ENCODE measurements around the gene BARHL1. TPM values are rescaled to one million over a fixed set of nuclear protein-coding genes. Genes with fewer than 3 reads are reported as not detected.

The BARHL1 gene
- polyA plus RNA-seq, 10 donors: not detected

DNA sequence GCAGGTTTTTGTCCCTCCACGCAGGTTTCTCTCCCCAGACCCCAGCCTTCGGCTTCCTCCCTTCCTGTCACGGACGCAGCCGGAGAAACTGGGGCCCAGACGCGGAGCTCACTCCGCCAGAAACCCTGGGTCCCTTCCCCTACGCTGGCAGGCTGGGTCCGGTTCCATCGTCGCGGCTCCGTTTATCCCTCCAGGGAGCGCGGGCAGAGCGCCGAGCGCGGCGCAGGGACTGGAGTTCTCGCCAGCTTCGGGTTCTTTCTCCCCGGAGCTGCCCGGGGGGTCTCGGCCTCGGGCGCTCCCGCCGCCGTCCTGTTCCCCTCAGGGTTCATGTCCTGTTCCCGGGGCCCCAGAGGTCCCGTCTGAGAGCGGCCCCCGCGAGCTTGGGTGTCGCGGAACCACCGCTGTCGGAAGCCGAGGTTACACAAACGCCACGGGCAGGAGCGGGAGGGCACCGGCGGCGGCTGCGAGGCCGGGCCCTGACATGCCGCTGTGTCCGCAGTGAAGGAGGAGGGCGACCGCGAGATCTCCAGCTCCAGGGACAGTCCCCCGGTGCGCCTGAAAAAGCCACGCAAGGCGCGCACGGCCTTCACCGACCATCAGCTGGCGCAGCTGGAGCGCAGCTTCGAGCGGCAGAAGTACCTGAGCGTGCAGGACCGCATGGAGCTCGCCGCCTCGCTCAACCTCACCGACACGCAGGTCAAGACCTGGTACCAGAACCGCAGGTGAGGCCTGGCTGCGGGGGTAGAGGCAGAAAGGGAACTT lies 4.6 kb downstream of the BARHL1 start:
- DNase-seq: no peak

DNA sequence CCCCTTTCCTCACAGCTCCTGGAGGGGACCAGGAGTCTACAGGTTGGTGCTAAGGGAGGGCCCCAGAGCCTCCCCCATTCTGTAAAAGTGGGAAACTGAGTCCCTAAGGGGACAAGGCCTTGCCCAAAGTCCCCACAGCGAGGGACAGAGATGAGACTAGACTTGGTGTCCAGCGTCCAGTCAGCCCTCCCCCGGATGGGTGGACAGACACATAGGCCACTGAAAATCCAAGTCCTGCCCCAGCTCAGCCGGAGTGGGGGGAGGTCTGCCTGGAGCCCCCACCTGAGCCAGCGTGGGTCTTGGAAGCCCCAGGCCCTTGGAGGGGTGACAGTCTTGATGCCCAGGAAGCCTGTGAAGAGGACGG lies 5.2 kb downstream of the BARHL1 start:
- DNase-seq: no peak

DNA sequence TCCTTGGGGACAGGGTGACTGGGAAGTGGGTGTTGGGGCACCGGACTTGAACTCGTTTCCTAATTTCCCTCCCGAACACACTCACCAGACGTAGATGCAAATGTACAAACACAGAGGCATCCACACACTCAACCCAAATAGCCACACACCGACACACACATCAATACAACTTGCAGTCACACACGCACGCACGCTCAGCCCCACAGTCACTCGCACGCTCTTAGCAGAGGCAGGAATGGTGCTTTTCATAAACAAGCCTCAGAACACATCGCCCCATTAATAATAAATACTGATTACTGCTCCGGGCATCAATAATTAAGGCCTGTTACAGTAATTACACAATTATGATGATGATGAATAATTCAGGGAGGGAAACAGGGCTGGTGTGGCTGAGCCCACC lies 5.7 kb downstream of the BARHL1 start:
- DNase-seq: no peak

DNA sequence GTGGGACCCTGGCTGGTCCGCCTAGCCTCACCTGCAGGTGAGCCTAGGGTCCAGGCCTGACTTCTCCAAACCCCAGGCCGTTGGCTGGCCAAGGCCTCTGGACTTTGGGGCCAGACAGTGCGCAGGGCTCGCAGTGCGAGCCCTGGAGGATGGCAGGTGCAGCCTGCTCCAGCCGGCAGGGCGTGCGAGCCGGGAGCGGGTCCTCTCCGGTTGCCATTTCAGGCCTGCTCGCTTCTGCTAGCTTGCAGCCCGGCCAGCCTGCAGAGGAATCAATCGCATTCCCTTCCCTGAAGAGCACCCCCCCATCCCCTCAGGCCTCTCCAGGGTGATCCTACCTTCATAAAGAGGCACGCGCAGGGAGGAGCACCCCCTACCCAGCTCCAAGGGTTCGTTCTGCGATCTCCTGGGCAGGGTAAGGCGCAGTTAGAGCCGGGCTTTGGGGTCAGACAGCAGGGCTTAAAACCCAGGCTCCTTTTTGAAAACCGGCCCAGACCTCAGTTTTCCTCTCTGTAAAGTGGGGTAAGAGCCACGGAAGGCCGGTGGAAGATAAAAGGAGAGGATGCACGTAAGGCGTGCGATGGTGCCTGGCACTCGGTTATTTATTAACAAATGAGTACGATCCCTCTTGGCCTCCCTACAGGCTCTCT lies 6.2 kb downstream of the BARHL1 start:
- no peak for DNase-seq

DNA sequence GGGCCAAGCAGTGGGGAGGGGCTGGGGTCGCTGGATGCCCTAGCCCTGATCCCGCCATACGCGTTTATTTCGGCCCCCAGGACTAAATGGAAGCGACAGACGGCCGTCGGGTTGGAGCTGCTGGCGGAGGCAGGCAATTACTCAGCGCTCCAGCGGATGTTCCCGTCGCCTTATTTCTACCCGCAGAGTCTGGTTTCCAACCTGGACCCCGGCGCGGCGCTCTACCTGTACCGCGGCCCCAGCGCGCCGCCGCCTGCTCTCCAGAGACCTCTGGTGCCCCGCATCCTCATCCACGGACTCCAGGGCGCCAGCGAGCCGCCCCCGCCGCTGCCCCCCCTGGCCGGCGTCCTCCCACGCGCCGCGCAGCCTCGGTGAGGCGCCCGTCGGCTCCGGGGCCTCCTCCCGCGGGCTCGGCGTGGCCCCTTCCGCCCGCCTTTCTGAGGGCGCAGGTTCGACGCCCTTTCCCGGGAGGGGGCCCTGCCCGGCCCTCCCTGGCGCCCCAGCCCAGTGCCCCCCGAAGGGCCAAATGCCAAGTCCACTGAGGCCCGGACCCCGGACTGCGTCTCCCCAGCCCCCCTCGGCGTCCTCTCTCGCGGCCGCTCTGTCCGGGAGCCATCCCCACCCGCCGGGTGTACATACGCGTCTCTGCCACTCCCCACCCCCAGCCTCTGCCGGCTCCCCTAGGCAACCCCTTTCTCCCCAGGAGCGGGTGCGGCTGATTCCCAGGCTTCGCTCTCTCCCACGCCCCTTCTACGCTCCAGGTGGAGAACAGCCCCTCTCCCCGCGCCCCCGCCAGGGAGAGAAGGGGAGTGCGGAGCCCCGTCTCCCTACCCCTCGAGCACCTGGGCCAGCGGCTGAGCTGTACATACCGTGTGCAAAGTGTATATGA lies 7.0 kb downstream of the BARHL1 start:
- DNase-seq: no peak

DNA sequence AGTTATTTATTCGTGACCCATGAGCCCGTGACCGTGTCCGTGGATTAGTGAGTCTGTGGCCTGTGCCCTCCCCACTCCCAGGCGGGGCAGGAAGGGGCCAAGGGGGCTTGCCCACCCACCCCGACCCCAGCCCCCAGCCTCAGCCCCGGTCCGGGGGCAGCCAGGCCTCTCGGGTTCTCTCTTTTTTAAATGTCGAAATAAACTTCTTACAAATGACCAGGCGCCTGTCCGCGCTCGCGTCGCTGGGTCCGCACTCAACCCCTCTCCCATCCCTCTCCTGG lies 7.6 kb downstream of the BARHL1 start:
- DNase-seq: no peak

DNA sequence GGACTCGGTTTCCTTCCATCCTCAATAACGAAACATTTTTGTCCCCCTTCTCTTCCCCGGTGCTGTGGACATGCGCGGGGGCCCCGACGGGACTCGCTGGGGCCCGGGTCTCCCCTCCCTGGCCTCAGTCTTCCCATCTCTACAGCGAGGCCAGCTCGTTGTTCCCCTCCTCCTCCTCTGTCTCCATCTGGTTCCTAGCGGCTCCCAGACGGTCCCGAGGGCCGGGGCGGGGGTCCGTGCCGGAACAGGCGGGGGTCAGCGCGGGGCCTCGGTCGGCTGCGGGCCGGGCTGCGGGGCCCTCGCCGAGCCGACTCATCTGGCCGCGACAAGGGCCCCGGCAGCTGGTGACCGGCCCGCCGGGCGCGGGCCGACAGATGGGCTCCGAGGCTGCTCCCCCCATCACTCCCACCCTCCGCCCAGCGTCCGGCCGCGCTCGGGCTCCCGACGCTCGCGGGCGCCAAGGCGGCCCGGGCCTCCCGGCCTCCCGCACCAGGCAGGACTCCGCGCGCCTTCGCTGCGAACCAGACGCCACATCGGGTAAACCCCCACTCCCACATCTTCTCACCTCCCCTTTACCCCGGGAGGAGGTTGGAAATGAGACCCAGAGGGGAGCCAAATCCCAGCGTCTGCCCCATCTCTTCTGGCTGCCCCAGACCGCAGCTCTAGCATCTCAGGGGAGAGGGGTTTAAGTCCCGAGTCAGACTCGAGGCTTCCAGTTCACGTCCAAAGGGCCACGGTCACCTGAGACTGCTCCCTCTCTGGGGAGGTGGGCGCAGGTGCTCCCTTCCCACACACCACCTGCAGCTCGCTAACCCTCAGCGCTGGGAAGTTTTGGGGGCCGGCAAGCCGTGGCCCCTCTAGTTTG lies 8.1 kb downstream of the BARHL1 start:
- DNase-seq: no peak

DNA sequence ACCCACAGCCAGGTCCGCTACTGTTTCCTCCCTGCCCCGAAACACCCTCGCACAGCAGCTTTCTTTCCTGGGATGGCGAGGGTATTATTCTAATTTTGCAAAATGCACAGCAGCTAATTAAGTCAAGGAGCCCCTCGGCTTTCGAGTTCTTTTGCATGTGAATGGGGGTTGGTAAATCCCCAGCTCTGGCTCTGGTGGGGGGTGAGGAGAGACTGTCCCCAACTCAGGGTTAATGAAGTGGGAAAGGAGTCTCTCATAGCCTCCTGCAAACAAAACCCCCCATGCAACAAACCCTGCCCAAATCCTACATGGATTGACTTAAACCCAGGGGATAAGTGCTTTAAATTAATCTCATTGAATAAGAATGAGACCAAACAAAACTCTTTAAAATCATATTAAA lies 8.8 kb downstream of the BARHL1 start:
- no peak for DNase-seq

DNA sequence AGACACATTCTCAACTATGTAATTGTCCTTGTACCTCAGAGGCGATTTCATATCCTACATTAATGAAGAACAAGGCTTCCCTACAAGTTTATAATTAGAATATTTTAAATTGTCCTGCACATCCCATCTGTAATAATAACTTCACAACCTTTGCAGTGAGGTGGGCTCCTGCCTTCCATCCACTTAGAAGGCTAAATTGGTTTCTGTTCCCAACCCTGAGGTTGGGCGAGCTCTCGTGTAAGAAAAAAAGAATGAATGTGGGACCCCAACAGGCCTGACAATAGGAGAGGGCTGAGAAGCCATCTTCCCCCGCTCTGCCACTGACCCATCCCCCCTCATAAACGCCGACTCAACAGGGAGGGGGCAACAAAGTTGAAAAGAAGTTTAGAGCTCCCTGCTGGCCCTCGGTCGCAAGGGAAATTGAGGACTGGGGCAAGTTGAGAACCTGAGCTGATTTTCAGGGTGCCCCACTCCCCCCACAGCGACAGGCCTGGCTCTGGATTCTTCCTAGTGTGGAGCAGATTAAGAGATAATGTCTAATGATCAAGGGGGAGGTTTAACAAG lies 9.4 kb downstream of the BARHL1 start:
- no peak for DNase-seq

DNA sequence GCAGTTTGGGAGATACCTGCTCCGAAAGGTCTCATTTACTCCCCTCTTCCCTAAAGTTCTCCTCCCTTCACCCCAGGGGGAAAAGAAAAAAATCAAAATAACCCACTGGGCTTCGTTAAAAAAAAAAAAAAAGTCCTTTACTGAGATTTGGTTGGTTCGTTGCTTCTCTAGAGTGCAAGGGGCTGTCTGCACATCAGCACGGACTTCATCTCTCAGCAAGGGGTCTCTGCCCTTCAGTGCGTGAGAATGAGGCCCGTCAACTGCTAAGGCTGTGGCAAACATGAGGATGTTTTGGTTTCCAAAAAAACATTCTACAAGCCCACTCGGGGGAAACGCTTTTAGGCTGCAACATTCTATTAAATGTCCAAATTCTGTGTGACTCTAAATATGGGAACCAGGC lies 10.0 kb downstream of the BARHL1 start:
- no peak for DNase-seq

DNA sequence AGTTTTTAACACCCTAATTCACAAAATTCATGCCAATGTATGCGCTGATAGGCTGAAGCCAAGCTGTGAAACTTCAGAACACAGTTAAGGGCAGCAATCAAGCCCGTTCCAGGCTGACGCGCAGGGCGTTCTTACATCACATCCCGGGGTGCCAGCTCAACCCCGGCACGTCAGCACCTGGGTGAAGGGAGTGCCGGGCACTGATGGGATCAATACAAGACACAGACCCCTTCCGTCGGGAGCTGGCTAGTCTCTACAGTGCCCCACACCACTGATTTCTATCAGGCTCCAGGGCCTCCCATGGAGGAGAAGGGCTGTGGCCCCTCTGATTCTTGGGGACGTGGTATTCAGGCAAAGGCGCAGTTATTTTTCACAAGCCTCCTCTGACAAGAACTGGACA lies 12.0 kb downstream of the BARHL1 start:
- no peak for DNase-seq

DNA sequence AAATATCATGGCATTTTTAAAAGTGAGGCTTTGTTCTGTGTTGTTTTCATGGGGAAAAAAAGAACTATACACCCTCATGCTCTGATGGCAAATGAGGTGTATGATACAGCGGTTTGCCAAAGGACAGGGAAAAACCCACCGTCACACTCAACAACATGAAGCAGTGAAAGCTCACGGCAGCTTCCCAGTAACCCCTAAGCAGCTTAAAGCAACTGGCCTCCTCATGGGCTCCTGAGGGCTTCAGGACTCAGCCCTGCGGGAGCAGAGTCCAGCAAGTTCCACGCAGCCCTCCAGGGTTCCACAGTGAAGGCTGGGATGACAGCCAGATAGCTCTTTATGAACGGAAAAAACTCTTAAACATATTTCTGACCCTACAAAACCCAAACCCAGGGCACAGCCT lies 12.9 kb downstream of the BARHL1 start:
- no peak for DNase-seq

DNA sequence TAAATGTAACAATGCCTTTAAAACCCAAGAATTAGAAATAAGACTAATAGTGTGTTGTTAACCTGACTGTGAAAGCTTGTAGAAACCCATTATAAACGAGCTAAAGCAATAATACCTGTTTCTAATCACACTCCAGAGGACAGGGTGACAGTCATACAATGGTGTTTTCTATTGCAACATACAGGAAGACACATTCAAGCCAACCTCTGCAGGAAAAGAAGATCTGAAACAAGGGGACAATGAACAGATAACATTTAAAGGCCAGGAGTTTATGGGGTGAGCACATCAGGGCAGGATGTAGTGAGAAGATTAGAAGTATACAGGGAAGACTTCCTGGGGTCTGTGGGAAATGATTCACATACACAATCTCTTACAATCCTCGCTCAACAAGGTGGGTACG lies 13.8 kb downstream of the BARHL1 start:
- DNase-seq: no peak

DNA sequence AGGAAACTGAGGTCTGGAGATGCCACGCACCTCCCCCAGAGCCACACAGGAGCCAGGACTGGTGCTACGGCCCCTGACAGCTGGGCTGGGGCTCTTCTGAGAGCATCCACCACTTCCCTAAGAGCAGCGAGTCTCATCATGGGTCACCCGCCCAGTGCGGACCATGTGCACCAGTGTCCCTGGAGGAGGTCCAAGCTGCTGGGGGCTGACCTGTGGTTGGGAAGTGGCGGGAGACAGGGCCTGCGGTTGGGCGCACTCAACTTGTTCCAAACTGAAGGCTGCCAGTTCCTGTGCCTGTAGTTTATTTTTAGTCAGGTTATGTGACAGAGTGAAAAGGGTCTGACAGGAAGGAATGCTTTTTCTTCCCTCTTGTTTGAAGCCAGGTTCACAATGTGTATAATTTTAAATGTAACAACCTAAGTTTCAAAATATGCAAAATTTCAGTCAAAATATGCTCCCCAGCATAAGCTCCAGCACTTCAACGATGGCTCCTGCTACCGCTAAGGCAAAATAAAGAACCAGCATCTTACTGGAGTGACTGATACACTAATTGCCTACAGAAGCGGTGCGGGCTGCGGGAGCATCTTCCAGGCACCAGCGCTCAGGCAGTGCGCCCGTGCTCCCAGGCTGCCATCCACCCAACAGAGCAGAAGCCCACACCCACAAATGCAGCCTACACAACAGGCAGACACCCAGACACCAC lies 14.8 kb downstream of the BARHL1 start:
- no peak for DNase-seq

DNA sequence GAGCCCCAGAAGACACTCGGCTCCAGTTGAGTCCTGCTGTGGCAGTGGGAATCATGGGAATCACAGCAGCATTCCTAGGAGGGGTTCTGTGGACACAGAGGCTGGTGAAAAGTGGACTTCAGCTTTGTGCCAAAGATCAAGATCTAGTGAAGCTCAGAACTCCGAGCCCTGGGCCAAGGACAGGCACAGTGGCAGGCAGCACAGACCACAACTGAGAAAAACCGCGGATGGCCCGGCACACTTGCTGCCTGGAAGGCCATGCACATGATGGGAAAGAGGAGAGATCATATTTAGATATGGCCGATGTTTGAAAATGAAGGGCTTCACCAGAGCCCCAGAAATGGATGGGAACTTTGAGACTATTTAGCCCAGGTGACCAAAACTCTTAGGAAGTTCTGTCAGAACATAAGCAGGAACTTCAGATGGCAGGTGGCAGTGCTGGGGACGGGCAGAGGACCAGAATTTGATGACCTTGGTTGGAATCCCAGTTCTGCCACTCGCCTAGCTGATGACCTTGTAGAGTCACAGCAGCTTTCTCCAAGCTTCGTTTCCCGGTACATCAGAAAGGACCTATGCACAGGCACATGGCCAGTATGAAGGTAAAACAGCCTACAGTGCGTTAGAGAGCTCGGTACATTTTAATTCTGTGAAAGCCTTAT lies 18.0 kb downstream of the BARHL1 start:
- no peak for DNase-seq

DNA sequence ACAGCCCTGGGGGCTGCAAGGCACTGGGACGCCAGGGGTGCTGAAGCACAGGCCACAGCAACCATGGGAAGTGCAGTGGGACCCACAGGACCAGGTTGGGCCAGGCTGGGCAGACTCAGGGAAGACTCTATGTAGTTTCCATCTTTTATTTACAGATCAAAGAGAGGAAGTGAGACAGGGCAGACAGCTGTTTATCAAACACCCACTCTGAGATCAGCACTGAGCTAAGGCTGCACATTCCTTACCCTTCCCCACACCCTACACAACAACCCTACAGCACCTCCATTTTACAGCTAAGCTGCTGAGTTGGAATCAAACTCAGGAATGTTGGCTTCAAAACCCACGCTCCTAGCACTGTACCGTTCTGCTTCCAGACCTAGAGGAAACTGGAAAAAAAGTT lies 19.8 kb downstream of the BARHL1 start:
- DNase-seq: no peak

DNA sequence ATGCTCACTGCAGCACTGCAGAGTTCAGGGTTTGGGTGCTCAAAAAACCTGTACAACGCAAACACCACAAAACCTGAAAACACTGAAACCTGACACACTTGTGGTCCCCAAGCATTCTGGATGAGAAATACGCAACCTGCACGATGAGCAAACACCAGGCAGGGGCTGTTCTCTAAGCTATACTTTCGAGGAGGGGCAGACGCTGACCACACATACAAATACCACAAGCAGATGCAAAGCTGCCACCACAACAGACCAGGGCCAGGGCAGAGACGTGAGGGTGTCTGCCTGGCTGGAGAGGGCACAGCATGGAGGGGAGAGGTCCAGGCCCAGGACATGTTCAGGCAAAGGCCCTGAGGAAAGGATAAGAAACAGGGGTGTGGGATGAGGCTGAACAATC lies 23.0 kb downstream of the BARHL1 start:
- DNase-seq: no peak

DNA sequence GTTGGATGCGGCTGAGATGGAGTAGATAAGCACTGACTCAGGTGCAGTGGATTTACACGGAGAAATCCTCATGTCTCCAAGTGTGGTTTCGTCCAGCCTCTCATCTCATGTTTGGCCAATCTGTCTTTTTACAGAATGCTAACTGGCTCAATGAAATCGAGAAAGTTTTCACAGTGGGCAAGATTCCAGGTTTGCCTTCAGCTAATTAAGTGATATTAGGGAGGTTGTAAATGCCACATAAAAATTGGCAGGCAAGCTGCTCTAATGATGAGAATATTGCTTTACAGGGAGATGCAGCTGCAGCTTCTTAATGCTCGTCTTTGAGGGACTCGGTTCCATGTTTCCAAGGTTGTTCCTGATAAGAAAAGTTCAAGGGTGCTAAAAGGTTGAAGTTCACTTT lies 23.7 kb downstream of the BARHL1 start:
- DNase-seq: no peak

DNA sequence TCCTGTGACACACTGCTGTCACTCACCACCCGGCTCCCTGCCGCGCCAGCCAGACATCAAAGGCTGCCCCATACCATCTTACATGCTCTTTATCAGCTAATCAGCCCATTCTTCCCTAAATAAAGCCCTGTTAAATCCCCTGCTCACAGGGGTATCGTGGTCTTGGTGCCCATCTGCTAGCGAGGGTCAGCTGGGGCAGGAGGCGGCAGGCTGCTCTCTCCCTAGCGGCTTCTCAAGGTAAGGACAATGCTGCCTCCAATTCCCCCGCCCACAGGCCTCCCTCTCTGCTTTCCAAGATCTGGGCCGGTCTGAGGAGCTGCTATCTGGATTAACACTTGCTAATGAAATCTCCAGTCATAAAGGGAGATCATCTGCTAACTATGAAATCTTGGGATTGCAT lies 26.8 kb downstream of the BARHL1 start:
- no peak for DNase-seq

DNA sequence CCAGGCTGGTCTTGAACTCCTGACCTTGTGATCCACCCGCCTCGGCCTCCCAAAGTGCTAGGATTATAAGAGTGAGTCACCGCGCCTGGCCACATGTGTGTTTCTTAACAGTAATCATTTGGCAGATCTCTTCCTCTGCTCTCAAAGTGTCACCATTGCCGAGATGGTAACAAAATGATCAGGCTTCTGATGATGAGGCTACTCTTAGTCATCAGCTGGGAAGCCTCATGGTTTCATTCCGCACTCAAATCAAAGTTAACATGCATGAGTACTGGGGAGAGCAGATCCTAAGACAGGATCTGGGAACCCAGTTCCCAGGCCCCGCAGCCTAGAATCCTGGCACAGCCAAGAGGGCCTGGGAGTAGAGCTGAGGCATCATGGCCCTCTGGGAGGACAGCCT lies 27.4 kb downstream of the BARHL1 start:
- DNase-seq: peak in 1 of 3 donors; percentile 80

DNA sequence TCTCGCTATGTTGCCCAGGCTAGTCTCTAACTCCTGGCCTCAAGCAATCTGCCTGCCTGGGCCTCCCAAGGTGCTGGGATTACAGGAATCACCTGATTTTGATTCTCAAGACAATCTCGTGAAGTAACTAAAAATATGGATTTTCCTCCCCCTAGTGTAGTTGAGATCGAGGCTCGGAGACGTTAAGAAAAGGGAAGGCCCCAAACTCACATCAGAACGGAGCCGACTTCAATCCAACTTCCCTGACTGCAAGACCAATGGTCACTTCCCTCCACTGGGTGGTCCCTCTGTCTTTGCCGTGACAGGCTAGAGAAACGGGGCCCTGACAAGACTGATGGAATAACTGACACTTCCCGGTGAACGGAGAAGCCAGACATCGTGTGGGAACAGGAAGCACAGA lies 28.3 kb downstream of the BARHL1 start:
- no peak for DNase-seq

All from muscle of back (tissue), 11 donors.